GM21825 (cell line): ENCODE measurements around the gene MVD.
A peak's percentile ranks its signal among the peaks of the same experiment; 100 is the strongest.

Experiments
- ATAC-seq: cut with Tn5 transposase; IDR thresholded peaks from one replicate; pipeline ENCODE4 v1.9.1; 2021; ENCODE audit warnings: mild to moderate bottlenecking, moderate library complexity; ENCODE audit not compliant: unreplicated experiment

The MVD gene

DNA sequence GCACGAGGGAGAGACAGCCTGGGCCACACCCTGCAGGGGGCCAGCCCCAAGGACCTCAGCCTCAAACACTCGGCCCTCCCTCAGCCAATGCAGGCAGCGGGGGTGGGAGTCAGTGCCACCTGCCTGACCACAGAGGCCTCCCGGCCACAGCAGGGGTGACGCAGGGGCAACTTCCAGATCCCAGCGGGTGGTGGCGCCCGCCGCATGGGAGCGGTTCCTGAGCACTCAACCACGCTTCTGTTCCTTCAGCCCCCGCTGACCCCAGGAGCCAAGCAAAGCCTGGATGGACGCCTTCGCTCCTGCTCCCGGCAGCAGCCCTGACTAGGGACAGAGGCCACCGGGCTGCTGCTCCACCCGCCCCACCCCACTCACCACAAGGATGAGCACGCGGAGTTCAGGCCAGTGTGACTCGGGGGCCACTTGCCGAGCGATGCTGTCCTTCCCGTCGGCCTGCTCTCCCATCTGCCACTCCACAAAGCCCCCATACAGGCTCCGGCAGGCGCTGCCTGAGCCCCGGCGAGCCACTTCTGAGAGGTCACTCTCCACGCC is 7.1 kb downstream of the MVD start:
- no peak for ATAC-seq

- no peak for ATAC-seq
Observed at GRCh38 chr16:88655053-88655732, 7.7 kb downstream of the MVD start.

GRCh38 chr16:88654363-88655052 is 8.4 kb downstream of the MVD start:
- ATAC-seq: no peak

DNA sequence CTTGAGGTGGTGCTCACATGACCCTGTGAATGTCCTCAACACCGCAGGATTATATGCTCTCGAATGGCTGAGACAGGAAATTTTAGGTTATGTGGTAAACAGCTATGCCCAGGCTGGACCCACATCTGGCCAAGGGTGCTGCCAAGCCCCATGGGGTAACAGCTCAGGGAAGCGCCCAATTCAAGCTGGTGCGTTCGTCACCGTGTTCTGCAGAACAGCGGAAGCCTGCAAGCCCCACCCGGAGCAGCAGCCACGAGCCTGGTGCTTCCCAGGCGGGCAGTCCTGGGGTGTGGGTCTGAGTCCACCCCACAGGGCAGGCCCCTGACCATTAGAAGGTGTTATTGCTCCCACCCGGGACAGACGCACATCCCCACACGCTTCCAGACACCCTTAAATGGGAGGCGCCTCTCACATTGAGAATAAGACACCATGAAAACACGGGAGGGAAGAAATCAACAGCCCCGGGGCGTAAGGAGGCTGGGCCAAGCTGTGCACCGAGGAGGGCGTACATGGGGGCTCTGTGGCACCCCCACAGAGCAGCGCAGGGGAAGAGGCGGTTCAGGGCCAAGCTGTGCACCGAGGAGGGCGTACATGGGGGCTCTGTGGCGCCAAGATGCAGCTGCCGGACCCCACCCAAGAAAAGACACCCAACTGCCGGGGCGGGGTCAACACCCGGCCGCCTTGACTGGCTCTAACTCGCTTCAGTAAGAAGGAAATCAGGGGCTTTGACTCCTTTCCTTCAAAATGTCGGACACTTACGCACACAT is 9.1 kb downstream of the MVD start:
- no peak for ATAC-seq

DNA sequence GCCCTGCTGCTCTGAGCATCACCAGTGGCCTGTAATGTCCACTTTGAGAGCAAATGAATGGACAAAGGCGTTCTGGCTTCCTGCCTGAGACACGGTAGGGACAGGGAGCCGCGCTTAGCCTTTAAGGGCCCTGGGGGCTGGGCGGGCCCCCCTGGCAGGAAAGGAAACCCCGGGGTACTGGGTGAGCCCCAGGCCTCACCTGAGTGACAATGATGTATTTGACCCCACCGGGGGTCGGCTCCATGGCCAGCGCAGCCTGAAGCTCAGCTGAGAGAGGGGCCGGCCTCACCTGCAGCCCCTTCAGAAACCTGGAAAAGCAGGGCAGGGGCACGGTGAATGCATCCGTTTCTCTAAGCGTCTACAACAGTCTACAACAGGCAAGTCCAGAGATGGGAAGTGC is 9.8 kb downstream of the MVD start:
- ATAC-seq: no peak

DNA sequence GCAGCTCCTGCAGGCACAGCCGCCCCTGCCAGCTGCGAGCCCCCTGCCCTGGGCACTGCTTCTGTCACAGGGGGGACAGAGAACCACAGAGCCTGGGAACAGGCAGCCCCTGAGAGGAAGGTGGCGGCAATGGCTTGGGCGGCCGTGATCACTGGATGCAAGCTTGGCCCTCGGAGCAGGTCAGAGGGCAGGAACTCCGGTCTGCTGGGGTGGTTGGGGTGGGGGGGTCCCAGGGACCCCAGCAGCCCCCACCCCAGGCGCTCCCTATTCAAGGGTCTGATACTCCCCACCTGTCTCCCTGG is 10.2 kb downstream of the MVD start:
- no peak for ATAC-seq

DNA sequence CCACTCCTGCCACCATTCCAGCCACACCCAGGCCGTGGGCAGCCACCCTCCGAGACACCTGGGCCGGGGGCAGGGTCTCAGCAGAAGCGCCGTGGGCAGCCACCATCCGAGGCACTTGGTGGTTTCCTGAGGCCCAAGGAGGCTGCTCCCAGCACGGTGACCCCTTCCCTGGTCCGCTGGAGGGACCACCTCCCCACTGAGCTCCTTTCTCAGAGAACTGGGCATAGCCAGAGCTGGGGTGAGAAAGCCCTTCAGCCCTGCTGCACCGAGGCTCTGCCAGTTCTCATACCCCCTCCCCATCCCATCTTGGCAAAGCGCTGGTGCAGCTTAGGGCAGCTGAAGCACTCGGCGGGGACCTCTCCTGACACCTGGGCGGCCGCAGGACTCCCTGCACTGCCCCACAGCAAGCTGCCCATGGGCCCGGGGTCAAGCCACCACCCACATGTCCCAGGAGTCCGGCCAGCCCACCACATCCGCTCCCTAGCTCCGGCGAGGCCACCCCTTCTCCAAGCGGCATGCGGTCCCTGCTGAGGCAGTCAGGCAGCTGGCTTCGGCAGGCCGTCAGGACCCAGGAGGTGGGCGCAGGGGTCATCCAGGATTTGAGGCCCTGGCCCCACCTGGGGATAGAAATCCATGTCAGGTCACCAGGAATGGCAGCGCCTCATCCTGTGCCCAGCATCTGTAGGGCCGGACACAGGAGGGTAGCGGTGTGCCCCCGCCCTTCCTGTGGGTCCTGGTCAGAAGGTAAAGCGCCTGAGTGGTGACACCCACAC is 10.7 kb downstream of the MVD start:
- ATAC-seq: no peak

DNA sequence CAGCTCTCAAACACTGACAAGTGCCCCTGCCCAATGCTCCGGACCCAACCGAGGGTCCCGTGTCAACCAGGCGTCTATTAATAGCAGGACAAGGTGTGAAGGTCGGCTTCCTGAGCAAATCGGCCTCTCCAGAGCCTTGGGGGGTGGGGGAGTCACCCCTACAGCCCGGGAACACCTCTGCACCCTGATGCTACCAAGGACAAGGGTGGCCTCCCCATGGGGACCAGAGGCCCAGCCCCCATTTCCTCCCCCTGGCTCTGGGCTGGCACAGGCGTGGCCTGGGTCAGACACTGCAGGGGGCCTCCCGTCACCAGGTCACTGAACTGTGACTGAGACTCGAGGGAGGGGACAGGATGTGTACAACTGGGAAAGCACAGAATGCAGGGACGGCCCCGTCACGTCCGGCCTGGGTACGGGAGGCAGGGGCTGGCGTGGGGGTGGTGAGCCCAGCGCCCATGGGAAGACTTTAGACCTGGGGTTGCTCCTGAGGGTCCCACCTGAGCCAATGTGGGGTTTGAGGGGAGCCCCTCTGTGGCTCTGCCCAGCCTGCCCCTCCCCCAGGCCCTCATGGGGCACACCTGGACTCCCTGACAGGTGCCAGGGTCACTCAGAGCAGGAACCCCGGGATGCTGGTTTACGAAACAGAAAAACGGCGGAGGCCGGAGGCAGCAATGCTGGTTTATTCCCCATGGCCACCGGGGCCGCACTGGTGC is 11.5 kb downstream of the MVD start:
- ATAC-seq: peak; percentile 70

DNA sequence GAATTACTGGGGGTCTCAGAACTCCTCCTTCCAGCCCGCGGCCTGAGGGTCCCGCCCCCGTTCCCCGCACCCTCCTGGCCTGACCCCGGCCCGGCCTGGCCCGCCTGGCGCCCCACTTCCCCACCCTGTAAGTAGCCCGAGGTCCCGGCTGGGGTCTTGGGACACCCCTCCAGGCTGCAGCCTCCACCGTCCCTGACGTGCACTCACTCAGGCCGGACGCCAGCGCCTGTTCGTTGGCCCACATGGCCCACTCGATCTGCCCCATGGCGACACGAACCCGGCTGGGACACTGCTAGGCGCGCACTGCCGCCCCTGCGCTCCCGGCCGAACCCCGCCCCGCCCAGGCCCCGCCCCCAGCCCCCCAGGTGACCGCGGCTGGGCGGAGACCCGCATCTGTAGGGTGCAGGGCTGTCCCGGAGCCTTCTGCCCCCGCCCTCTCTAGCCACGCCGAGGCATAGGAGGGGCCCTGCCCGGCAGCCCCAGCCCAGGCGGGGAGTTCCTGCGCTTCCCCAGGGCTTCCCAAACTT is 12.1 kb downstream of the MVD start, which contains the start of gene CYBA:
Gene CYBA (minus strand): TSS at position 305 of the 527 bp plus-strand sequence. CDS start 40 bp downstream, at position 265.
- peak; percentile 55 for ATAC-seq

DNA sequence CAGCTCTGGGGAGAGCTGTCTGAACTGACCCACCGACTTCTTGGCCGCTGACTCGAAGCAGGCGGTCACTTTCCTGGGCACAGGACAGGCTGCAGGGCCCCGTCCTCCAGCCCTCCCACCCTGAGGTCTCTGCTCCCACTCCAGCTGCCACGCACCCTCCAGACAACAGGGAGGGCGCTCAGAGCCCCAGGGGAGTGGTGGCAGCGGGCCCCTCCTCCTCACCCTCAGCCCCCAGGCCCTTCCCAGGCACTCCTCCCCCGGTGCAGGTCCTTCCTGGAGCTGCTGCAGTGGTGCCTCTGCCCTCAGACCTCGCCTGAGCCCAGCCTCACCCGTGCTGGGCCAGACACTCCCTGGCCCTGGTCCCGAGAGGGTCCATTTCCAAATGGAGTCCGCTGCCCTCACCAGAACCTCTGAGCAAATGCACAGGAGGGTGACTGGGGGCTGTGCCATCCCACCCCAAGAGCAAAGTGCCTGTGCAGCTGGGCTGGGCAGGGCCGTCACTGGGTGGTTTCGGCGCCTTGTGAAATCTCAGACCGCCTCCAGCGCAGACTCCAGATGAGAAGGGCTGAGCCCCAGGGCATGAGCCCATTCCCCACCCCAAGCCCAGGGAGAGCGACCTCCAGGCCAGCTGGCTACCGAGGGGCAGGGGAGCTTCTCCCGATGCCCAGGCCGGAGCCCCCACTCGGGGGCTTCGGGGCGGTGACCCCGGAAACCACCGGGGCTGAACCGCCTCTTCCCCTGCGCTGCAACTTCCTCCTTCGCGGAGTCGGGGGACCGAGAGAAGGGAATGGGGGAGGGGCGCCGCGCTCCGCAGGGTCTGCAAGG is 12.8 kb downstream of the MVD start:
- ATAC-seq: peak; percentile 7

- ATAC-seq: no peak
Observed at GRCh38 chr16:88649195-88649923, 13.5 kb downstream of the MVD start.

DNA sequence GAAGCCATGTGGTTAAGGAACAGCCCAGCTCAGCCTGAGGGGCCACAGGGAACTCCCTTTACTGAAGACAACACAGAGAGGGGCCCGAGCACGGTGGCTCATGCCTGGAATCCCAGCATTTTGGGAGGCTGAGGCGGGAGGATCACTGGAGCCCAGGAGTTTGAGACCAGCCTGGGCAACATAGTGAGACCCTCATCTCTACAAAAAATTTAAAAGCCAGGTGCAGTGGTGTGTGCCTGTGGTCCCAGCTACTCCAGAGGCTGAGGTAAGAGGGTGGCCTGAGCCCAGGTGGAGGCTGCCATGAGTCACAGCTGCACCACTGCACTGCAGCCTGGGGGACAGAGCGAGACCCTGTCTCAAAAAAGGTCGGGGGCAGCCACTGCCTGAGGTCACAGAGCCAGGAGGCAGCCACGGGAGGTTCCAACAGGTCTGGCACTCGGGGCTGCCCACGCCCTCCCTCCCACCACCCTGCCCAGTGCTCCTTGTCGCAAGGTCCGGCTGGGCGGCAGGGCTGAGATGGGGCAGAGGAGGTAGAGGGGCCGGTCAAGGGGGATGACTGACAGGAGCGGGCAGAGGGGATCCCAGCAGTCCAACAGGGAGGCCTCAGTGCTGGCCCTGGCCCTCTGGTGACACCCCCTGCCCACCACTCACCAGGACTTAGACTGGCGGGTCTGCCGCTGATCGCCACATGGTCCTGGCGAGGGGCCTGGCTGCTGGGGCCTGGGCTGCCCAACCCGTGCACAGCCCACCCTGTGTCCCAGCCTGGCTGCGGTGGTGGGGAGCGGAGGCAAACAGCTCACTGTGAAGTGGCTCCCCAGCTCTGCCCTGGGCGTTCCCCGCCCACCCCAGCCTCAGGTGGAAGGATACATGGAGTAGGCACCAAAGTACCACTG is 15.5 kb downstream of the MVD start:
- ATAC-seq: no peak

DNA sequence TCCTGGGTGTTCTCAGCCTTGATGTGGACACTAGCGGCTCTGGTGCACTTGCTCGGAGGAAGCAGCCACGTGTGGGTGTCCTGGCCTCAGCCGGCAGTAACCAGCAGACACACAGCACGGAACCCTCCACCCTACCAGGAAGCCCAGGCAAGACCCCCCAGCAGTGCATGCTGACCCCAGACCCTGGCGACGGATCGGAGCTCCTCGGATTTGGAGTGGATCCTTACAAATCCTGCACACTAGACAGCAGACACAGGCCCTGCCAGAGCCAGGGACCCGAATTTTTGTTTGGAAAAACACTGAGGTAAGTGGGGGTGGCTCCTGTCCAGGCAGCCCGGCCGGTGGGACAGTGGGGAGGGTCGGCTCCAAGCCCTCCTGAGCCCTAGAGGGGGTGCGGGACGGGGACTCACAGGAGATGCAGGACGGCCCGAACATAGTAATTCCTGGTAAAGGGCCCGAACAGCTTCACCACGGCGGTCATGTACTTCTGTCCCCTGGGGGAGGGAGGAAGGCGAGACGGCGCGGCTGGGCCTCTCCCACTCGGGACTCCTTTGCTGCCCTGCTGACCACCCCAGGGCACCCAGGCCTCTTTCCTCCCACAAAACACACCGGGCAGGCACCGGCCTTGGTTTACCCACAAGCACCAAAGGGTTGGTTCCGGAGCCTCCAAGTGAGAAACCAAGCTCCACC is 16.4 kb downstream of the MVD start:
- no peak for ATAC-seq

DNA sequence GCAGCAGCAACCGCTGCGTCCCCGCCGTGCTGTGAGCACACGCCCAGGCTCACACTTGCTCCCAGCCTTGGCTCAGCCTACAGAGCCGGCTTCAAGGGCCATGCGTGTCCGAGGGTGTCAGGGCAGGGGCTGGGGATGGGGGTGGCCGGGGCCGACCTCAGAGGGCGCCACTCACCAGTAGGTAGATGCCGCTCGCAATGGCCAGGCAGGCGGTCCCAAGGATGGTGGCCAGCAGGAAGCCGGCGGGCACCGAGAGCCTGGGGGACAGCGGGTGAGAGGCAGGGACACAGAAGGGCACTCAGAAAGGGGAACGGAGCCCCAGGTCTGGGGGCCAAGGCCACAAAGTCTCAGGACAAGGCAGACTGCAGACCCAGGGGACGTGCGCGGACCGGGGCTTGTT is 16.9 kb downstream of the MVD start:
- no peak for ATAC-seq

- no peak for ATAC-seq
Observed at GRCh38 chr16:88645455-88645854, 17.4 kb downstream of the MVD start.

- ATAC-seq: no peak
Observed at GRCh38 chr16:88643644-88643932, 19.3 kb downstream of the MVD start.
